Mononuclear cell (primary cell): ENCODE results near the gene EYS. TPM values are rescaled to one million over a fixed set of nuclear protein-coding genes. Genes with fewer than 3 reads are reported as not detected.
"Not testable (repeated sequence)": the region's sequence is repeated elsewhere in the genome, so short reads cannot be mapped to it uniquely, and the experiment has no call there.

Experiments
- H3K27me3 ChIP-seq: 2 replicates; pipeline ENCODE4 v1.6.0; 2011; ENCODE audit warnings: low read length, control low read depth; ENCODE audit not compliant: insufficient read depth
- H3K4me1 ChIP-seq: 2 replicates; pipeline ENCODE4 v1.5.1; 2011; ENCODE audit warnings: mild to moderate bottlenecking, low read length, control low read depth; ENCODE audit not compliant: insufficient read depth
- H3K4me3 ChIP-seq: 2 replicates; pipeline ENCODE4 v1.5.1; 2011; ENCODE audit warnings: mild to moderate bottlenecking, low read length, moderate library complexity
- H3K9me3 ChIP-seq: 2 replicates; pipeline ENCODE4 v1.5.1; 2011; ENCODE audit warnings: low read depth, mild to moderate bottlenecking, control low read depth, low read length
- total RNA-seq: library from RNA; depleted of rRNA; stranded (reverse); fragments of >200 nt; gene quantifications from one replicate; pipeline ENCODE4 v1.2.3, GENCODE V29; 2012

EYS gene
- total RNA-seq, 1 donor = under 0.01 TPM

- Histone ChIP-seq H3K9me3 (no peaks in the 10 kb centered on the region), H3K4me3 (no peak overlapping the region), H3K27me3 (no peaks in the 10 kb centered on the region), H3K4me1 (peaks cover 10% of the 10 kb centered on the region)
Measured at GRCh38 chr6:63813566-63814120, 1893.4 kb downstream of the EYS start.

GRCh38 chr6:63808576-63808975 lies 1898.5 kb downstream of the EYS start:
- Histone ChIP-seq H3K9me3 (no peaks in the 10 kb centered on the region), H3K4me1 (peaks cover 34% of the 10 kb centered on the region), H3K27me3 (no peaks in the 10 kb centered on the region), H3K4me3 (no peak overlapping the region)

GRCh38 chr6:63807056-63807455 lies 1900.0 kb downstream of the EYS start:
- Histone ChIP-seq H3K4me1 (peaks cover 34% of the 10 kb centered on the region), H3K9me3 (no peaks in the 10 kb centered on the region), H3K4me3 (no peak overlapping the region)

GRCh38 chr6:63806573-63806913 lies 1900.5 kb downstream of the EYS start:
- H3K4me1 ChIP-seq = peaks cover 34% of the 10 kb centered on the region
- H3K4me3 ChIP-seq = no peak overlapping the region
- H3K9me3 ChIP-seq = no peaks in the 10 kb centered on the region
- no peaks in the 10 kb centered on the region for H3K27me3 ChIP-seq

More at GRCh38 chr6:63807056-63807455, 1900.0 kb downstream of the EYS start:
- H3K27me3 ChIP-seq = no peaks in the 10 kb centered on the region

GRCh38 chr6:63805808-63806572 lies 1901.0 kb downstream of the EYS start:
- H3K9me3 ChIP-seq = no peaks in the 10 kb centered on the region
- no peaks in the 10 kb centered on the region for H3K27me3 ChIP-seq
- peaks cover 34% of the 10 kb centered on the region for H3K4me1 ChIP-seq
- peak overlapping the region; percentile 0 for H3K4me3 ChIP-seq

- Histone ChIP-seq H3K4me1 (peaks cover 34% of the 10 kb centered on the region), H3K9me3 (no peaks in the 10 kb centered on the region), H3K27me3 (no peaks in the 10 kb centered on the region), H3K4me3 (no peak overlapping the region)
Measured at GRCh38 chr6:63805345-63805744, 1901.7 kb downstream of the EYS start.

- Histone ChIP-seq H3K27me3 (no peaks in the 10 kb centered on the region), H3K4me1 (peaks cover 34% of the 10 kb centered on the region), H3K9me3 (no peaks in the 10 kb centered on the region), H3K4me3 (no peak overlapping the region)
Measured at GRCh38 chr6:63804381-63804956, 1902.6 kb downstream of the EYS start.

GRCh38 chr6:63803371-63803770 lies 1903.7 kb downstream of the EYS start:
- no peaks in the 10 kb centered on the region for H3K9me3 ChIP-seq
- no peaks in the 10 kb centered on the region for H3K27me3 ChIP-seq
- H3K4me3 ChIP-seq = no peak overlapping the region
- H3K4me1 ChIP-seq = peaks cover 26% of the 10 kb centered on the region

GRCh38 chr6:63802606-63803206 lies 1904.3 kb downstream of the EYS start:
- Histone ChIP-seq H3K9me3 (no peaks in the 10 kb centered on the region), H3K27me3 (no peaks in the 10 kb centered on the region), H3K4me1 (peaks cover 21% of the 10 kb centered on the region), H3K4me3 (no peak overlapping the region)

- peaks cover 19% of the 10 kb centered on the region for H3K4me1 ChIP-seq
- not testable (repeated sequence) for H3K27me3 ChIP-seq, H3K9me3 ChIP-seq
Measured at GRCh38 chr6:63800386-63800785, 1906.6 kb downstream of the EYS start.

GRCh38 chr6:63799813-63800212 lies 1907.2 kb downstream of the EYS start:
- H3K27me3 ChIP-seq = no peaks in the 10 kb centered on the region
- H3K4me1 ChIP-seq = peaks cover 19% of the 10 kb centered on the region
- H3K9me3 ChIP-seq = no peaks in the 10 kb centered on the region
- no peak overlapping the region for H3K4me3 ChIP-seq

More at GRCh38 chr6:63800386-63800785, 1906.6 kb downstream of the EYS start:
- H3K4me3 ChIP-seq = not testable (repeated sequence)

- Histone ChIP-seq H3K27me3 (no peaks in the 10 kb centered on the region), H3K9me3 (no peaks in the 10 kb centered on the region), H3K4me3 (no peak overlapping the region), H3K4me1 (peaks cover 19% of the 10 kb centered on the region)
Measured at GRCh38 chr6:63799313-63799712, 1907.7 kb downstream of the EYS start.

- no peak overlapping the region for H3K4me3 ChIP-seq
- H3K27me3 ChIP-seq = no peaks in the 10 kb centered on the region
- no peaks in the 10 kb centered on the region for H3K9me3 ChIP-seq
- H3K4me1 ChIP-seq = peaks cover 26% of the 10 kb centered on the region
Measured at GRCh38 chr6:63798378-63798777, 1908.6 kb downstream of the EYS start.

GRCh38 chr6:63797721-63798120 lies 1909.3 kb downstream of the EYS start:
- H3K9me3 ChIP-seq = no peaks in the 10 kb centered on the region
- H3K27me3 ChIP-seq = no peaks in the 10 kb centered on the region
- H3K4me3 ChIP-seq = no peak overlapping the region
- H3K4me1 ChIP-seq = peaks cover 31% of the 10 kb centered on the region

- H3K4me1 ChIP-seq = peaks cover 32% of the 10 kb centered on the region
- no peaks in the 10 kb centered on the region for H3K27me3 ChIP-seq
- no peak overlapping the region for H3K4me3 ChIP-seq
- no peaks in the 10 kb centered on the region for H3K9me3 ChIP-seq
Measured at GRCh38 chr6:63795826-63796225, 1911.2 kb downstream of the EYS start.
